ENCODE results near the gene MYL6B. TPM values are rescaled to one million over a fixed set of nuclear protein-coding genes. Genes with fewer than 3 reads are reported as not detected.

Gene MYL6B
- total RNA-seq (2022) (40.5 and 44.8 TPM in 2 replicates), Bru-seq, nascent RNA (percentile 59 among the genes with signal in this experiment), BruChase-seq, experiment 1, labeled RNA remaining after a 2-hour chase (percentile 57 among the genes with signal in this experiment), BruChase-seq, experiment 2, labeled RNA remaining after a 6-hour chase (percentile 63 among the genes with signal in this experiment)
- long read RNA-seq, partial matches to known transcripts = 14 of 29 reads
- long read RNA-seq, other reads (novel, unspliced or antisense) = 12 of 29 reads

DNA sequence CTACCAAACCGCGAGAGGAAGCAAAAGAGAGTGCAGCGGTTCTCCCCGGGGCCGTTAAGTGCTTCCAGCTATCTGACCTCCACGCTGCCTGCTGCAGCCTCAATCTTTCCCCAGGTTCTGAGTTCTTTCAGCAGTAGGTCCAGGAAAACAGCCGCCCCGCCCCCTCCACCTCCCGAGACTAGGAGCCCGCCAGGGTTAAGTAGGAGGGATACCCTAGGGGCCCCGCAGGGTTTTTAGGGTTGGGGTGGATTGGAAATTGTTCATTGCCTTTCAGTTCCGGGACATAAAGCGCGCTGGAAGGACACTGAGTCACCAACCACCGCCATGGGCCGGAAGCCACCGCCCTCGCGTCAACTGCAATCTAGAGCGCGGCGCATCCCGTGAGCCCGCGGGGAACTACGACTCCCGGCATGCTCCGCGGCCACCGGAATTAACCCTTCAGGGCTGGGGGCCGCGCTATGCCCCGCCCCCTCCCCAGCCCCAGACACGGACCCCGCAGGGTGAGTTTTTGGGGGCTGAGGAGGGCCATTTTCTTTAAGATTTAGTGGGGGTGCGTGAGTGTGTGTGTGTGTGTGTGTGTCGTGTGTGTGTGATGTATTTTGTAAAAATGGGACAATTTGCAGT, at the start of gene MYL6B:
MYL6B (plus strand) TSS at position 456 of the 624 bp plus-strand sequence. CDS start 1,332 bp downstream, outside the sequence.
- Histone ChIP-seq H3K9me3 (no peaks in the 10 kb centered on the region), H3K27me3 (replicated peaks; ENCODE audit: control insufficient read depth, insufficient read depth, low read length) (no peaks in the 10 kb centered on the region), H3K4me3 (ENCODE audit: low read depth, low read length) (peak within 1 kb of the TSS; percentile 73), H3K36me3 (ENCODE audit: control insufficient read depth, insufficient read depth, low read length) (peaks cover 1% of the 10 kb centered on the region; the same call in 1 of the 2 replicates), H3K4me1 (peaks cover 12% of the 10 kb centered on the region)
- Mint-ChIP-seq H3K36me3 (ENCODE audit: insufficient read depth, unreplicated experiment) (peaks cover 29% of the 10 kb centered on the region), H3K4me3 (ENCODE audit: unreplicated experiment) (peak within 1 kb of the TSS; percentile 87), H3K9me3 (ENCODE audit: unreplicated experiment) (no peaks in the 10 kb centered on the region), H3K27me3 (ENCODE audit: insufficient read depth, unreplicated experiment) (no peaks in the 10 kb centered on the region), H3K27ac (ENCODE audit: unreplicated experiment) (peak within 1 kb of the TSS; percentile 98), H3K4me1 (ENCODE audit: low read depth, unreplicated experiment) (peaks cover 20% of the 10 kb centered on the region)
- peak; percentile 88 to 92 for DNase-seq
- ChIA-PET CTCF (interaction anchor here (0.7 to 1.6 kb wide), 8 partner anchors 11 to 54 kb away, joined by 3 to 16 read pairs (median 5); partner anchors contain the start of genes ESYT1, PA2G4, SMARCC2 and ZC3H10), POLR2A (interaction anchor here (0.5 to 2.0 kb wide), 7 partner anchors 10 to 370 kb away, joined by 5 to 24 read pairs (median 6); partner anchors contain the start of genes CNPY2, ESYT1, RBMS2 and RNF41)
- TF ChIP-seq, protein P1, sequence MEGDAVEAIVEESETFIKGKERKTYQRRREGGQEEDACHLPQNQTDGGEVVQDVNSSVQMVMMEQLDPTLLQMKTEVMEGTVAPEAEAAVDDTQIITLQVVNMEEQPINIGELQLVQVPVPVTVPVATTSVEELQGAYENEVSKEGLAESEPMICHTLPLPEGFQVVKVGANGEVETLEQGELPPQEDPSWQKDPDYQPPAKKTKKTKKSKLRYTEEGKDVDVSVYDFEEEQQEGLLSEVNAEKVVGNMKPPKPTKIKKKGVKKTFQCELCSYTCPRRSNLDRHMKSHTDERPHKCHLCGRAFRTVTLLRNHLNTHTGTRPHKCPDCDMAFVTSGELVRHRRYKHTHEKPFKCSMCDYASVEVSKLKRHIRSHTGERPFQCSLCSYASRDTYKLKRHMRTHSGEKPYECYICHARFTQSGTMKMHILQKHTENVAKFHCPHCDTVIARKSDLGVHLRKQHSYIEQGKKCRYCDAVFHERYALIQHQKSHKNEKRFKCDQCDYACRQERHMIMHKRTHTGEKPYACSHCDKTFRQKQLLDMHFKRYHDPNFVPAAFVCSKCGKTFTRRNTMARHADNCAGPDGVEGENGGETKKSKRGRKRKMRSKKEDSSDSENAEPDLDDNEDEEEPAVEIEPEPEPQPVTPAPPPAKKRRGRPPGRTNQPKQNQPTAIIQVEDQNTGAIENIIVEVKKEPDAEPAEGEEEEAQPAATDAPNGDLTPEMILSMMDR (IDR thresholded peaks at IDR 0.05; ENCODE audit: insufficient read depth in 1 of 2, low read depth in 1 of 2, low read length in 1 of 2, severe bottlenecking in 1 of 2, unreplicated experiment in 1 of 2) = no peak
- BruUV-seq (replicated peaks) = no TSS peak
- intact Hi-C loops (cut with micrococcal nuclease; ENCODE audit: unreplicated experiment) = loop anchor here (1.0 kb wide), 2 partner anchors 24 to 33 kb away; partner anchors contain the start of gene ESYT1

- peaks cover 9% of the 10 kb centered on the region for H3K4me1 Mint-ChIP-seq (ENCODE audit: low read depth, unreplicated experiment)
- intact Hi-C loops (cut with micrococcal nuclease; ENCODE audit: unreplicated experiment) = no loop called here
- peaks cover 23% of the 10 kb centered on the region for H3K4me1 ChIP-seq
- peak overlapping the region; percentile 98 for H3K4me3 Mint-ChIP-seq (ENCODE audit: unreplicated experiment)
- ChIA-PET POLR2A (interaction anchor here (2.4 kb wide), 1 partner anchor 22 kb away, joined by 48 read pairs; the partner anchor contains the start of gene ERBB3), CTCF (no interaction called here)
- no peak overlapping the region for H3K4me3 ChIP-seq (ENCODE audit: low read depth, low read length)
- no peaks in the 10 kb centered on the region for H3K27me3 Mint-ChIP-seq (ENCODE audit: insufficient read depth, unreplicated experiment)
- no peaks in the 10 kb centered on the region for H3K9me3 Mint-ChIP-seq (ENCODE audit: unreplicated experiment)
- H3K36me3 ChIP-seq (ENCODE audit: control insufficient read depth, insufficient read depth, low read length) = peaks cover 3% of the 10 kb centered on the region
- H3K36me3 Mint-ChIP-seq (ENCODE audit: insufficient read depth, unreplicated experiment) = peaks cover 85% of the 10 kb centered on the region
- TF ChIP-seq, protein P1 (IDR thresholded peaks at IDR 0.05; ENCODE audit: insufficient read depth in 1 of 2, low read depth in 1 of 2, low read length in 1 of 2, severe bottlenecking in 1 of 2, unreplicated experiment in 1 of 2) = no peak
- H3K27me3 ChIP-seq (replicated peaks; ENCODE audit: control insufficient read depth, insufficient read depth, low read length) = no peaks in the 10 kb centered on the region
- no peak for DNase-seq
- BruUV-seq (replicated peaks) = no TSS peak
- no peaks in the 10 kb centered on the region for H3K9me3 ChIP-seq
- H3K27ac Mint-ChIP-seq (ENCODE audit: unreplicated experiment) = no peak overlapping the region
Observed at GRCh38 chr12:56102683-56103065, 49.7 kb upstream of the MYL6B start.

- peaks cover 85% of the 10 kb centered on the region for H3K36me3 Mint-ChIP-seq (ENCODE audit: insufficient read depth, unreplicated experiment)
- POLR2A ChIA-PET = interaction anchor here (1.3 to 2.4 kb wide), 4 partner anchors 8 to 130 kb away, joined by 3 to 48 read pairs (median 10); partner anchors contain the start of genes ERBB3, RAB5B and SUOX
- CTCF ChIA-PET = interaction anchor here (1.2 to 2.4 kb wide), 5 partner anchors 21 to 107 kb away, joined by 3 to 22 read pairs (median 7); partner anchors contain the start of gene SMARCC2
- H3K27ac Mint-ChIP-seq (ENCODE audit: unreplicated experiment) = peak overlapping the region; percentile 99
- H3K27me3 ChIP-seq (replicated peaks; ENCODE audit: control insufficient read depth, insufficient read depth, low read length) = no peaks in the 10 kb centered on the region; the same call in 1 of the 2 replicates
- peaks cover 9% of the 10 kb centered on the region for H3K4me1 Mint-ChIP-seq (ENCODE audit: low read depth, unreplicated experiment)
- no peaks in the 10 kb centered on the region for H3K9me3 Mint-ChIP-seq (ENCODE audit: unreplicated experiment)
- no peaks in the 10 kb centered on the region for H3K27me3 Mint-ChIP-seq (ENCODE audit: insufficient read depth, unreplicated experiment)
- intact Hi-C loops (cut with micrococcal nuclease; ENCODE audit: unreplicated experiment) = no loop called here
- H3K4me1 ChIP-seq = peaks cover 23% of the 10 kb centered on the region
- peak overlapping the region; percentile 36 for H3K4me3 ChIP-seq (ENCODE audit: low read depth, low read length)
- BruUV-seq (replicated peaks) = no TSS peak
- no peak for DNase-seq
- peaks cover 3% of the 10 kb centered on the region for H3K36me3 ChIP-seq (ENCODE audit: control insufficient read depth, insufficient read depth, low read length)
- TF ChIP-seq, protein P1 (IDR thresholded peaks at IDR 0.05; ENCODE audit: insufficient read depth in 1 of 2, low read depth in 1 of 2, low read length in 1 of 2, severe bottlenecking in 1 of 2, unreplicated experiment in 1 of 2) = no peak
- H3K9me3 ChIP-seq = no peaks in the 10 kb centered on the region
- H3K4me3 Mint-ChIP-seq (ENCODE audit: unreplicated experiment) = peak overlapping the region; percentile 98
Observed at GRCh38 chr12:56103066-56103711, 49.2 kb upstream of the MYL6B start.

Measured in Caco-2 (cell line).